ENCODE results near the gene CYP1B1. TPM values are rescaled to one million over a fixed set of nuclear protein-coding genes. Genes with fewer than 3 reads are reported as not detected.
A peak's percentile ranks its signal among the peaks of the same experiment; 100 is the strongest.
"Not testable (repeated sequence)": the region's sequence is repeated elsewhere in the genome, so short reads cannot be mapped to it uniquely, and the experiment has no call there.

Gene CYP1B1
- polyA plus RNA-seq, 1 donor (not counting 4 experiments of a cell fraction or from before 2014, with no cell fraction given), result 1.6 TPM

DNA sequence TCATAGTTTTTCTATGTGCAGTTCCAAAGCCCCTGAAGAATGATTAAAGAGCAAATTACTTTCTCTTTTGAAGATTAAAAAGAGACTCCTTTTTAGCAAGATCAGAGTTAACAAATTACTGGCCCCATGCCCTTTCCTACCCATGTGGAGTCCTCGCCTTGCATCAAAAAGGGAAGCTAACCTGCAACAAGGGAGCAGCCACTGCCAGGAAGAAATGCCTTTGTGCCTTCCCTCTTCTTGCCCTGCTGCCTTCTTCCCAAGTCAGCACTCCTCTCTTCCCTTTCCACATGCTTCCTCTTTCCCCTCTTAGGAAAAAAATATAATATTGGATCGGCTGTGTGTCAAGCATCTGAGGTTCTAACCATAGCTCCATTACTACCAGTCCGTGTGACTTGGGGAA, 37.1 kb upstream of the CYP1B1 start:
- FAIRE-seq (no peak), DNase-seq (ENCODE audit: low read depth, low spot score) (no peak)
- Histone ChIP-seq H3K36me3 (ENCODE audit: control insufficient read depth in 2 of 2, extremely low read depth in 1 of 2, insufficient read depth in 2 of 2, low read length in 2 of 2) (no peaks in the 10 kb centered on the region), H3K27me3 (ENCODE audit: control insufficient read depth, extremely low read depth, insufficient read depth, low read length) (no peaks in the 10 kb centered on the region), H3K9me3 (ENCODE audit: control insufficient read depth, low read depth, low read length) (no peaks in the 10 kb centered on the region), H3K27ac (ENCODE audit: control insufficient read depth, insufficient read depth, low read length) (no peak overlapping the region), H3K4me2 (ENCODE audit: control insufficient read depth, extremely low read depth, insufficient read depth, low read depth, low read length) (no peak overlapping the region), H3K4me3 (ENCODE audit: control insufficient read depth in 2 of 3, extremely low read depth in 1 of 3, insufficient read depth in 2 of 3, low read depth in 1 of 3, low read length in 3 of 3) (no peak overlapping the region), H3K4me1 (ENCODE audit: control insufficient read depth, extremely low read depth, insufficient read depth, low read length) (peaks cover 33% of the 10 kb centered on the region), H4K20me1 (ENCODE audit: control insufficient read depth, extremely low read depth, insufficient read depth, low read length) (no peaks in the 10 kb centered on the region), H2AFZ (ENCODE audit: control insufficient read depth, low read length) (no peak overlapping the region), H3K9me1 (ENCODE audit: control insufficient read depth, extremely low read depth, insufficient read depth, low read length) (no peaks in the 10 kb centered on the region), H3K9ac (ENCODE audit: control insufficient read depth, extremely low read depth, insufficient read depth, low read length) (no peak overlapping the region), H3K79me2 (ENCODE audit: control insufficient read depth, insufficient read depth, low read length) (no peaks in the 10 kb centered on the region)
- no peak for TF ChIP-seq EZH2 (IDR thresholded peaks at IDR 0.05; ENCODE audit: low read length)
- TF ChIP-seq, protein P1, sequence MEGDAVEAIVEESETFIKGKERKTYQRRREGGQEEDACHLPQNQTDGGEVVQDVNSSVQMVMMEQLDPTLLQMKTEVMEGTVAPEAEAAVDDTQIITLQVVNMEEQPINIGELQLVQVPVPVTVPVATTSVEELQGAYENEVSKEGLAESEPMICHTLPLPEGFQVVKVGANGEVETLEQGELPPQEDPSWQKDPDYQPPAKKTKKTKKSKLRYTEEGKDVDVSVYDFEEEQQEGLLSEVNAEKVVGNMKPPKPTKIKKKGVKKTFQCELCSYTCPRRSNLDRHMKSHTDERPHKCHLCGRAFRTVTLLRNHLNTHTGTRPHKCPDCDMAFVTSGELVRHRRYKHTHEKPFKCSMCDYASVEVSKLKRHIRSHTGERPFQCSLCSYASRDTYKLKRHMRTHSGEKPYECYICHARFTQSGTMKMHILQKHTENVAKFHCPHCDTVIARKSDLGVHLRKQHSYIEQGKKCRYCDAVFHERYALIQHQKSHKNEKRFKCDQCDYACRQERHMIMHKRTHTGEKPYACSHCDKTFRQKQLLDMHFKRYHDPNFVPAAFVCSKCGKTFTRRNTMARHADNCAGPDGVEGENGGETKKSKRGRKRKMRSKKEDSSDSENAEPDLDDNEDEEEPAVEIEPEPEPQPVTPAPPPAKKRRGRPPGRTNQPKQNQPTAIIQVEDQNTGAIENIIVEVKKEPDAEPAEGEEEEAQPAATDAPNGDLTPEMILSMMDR (optimal IDR thresholded peaks at IDR 0.05 in 1 of 3, IDR thresholded peaks at IDR 0.05 in 1 of 3, conservative IDR thresholded peaks at IDR 0.05 in 1 of 3; ENCODE audit: extremely low read depth in 1 of 3, insufficient read depth in 2 of 3, low read length in 3 of 3), result no peak
- dilution Hi-C loops (cut with MboI; ENCODE audit: extremely low pct_ligation_motif_present, low sequenced_read_pairs), result no loop called here

DNA sequence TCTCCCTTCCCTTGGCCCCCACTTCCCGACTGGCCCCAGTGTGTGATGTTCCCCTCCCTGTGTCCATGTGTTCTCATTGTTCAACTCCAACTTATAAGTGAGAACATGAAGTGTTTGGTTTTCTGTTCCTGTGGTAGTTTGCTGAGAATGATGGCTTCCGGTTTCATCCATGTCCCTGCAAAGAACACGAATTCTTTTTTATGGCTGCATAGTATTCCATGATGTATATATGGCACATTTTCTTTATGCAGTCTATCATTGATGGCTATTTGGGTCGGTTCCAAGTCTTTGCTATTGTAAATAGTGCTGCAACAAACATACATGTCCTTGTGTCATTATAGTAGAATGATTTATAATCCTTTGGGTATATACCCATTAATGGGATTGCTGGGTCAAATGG, 35.4 kb upstream of the CYP1B1 start:
- H4K20me1 ChIP-seq (ENCODE audit: control insufficient read depth, extremely low read depth, insufficient read depth, low read length); H3K9ac ChIP-seq (ENCODE audit: control insufficient read depth, extremely low read depth, insufficient read depth, low read length); H3K36me3 ChIP-seq (ENCODE audit: control insufficient read depth in 2 of 2, extremely low read depth in 1 of 2, insufficient read depth in 2 of 2, low read length in 2 of 2); H3K79me2 ChIP-seq (ENCODE audit: control insufficient read depth, insufficient read depth, low read length); H3K4me3 ChIP-seq (ENCODE audit: control insufficient read depth in 2 of 3, extremely low read depth in 1 of 3, insufficient read depth in 2 of 3, low read depth in 1 of 3, low read length in 3 of 3); H3K27me3 ChIP-seq (ENCODE audit: control insufficient read depth, extremely low read depth, insufficient read depth, low read length); H3K4me2 ChIP-seq (ENCODE audit: control insufficient read depth, extremely low read depth, insufficient read depth, low read depth, low read length); H2AFZ ChIP-seq (ENCODE audit: control insufficient read depth, low read length); H3K27ac ChIP-seq (ENCODE audit: control insufficient read depth, insufficient read depth, low read length); DNase-seq (ENCODE audit: low read depth, low spot score); FAIRE-seq; dilution Hi-C loops (cut with MboI; ENCODE audit: extremely low pct_ligation_motif_present, low sequenced_read_pairs); H3K9me3 ChIP-seq (ENCODE audit: control insufficient read depth, low read depth, low read length); H3K9me1 ChIP-seq (ENCODE audit: control insufficient read depth, extremely low read depth, insufficient read depth, low read length): not testable (repeated sequence)
- H3K4me1 ChIP-seq (ENCODE audit: control insufficient read depth, extremely low read depth, insufficient read depth, low read length), result peaks cover 33% of the 10 kb centered on the region

DNA sequence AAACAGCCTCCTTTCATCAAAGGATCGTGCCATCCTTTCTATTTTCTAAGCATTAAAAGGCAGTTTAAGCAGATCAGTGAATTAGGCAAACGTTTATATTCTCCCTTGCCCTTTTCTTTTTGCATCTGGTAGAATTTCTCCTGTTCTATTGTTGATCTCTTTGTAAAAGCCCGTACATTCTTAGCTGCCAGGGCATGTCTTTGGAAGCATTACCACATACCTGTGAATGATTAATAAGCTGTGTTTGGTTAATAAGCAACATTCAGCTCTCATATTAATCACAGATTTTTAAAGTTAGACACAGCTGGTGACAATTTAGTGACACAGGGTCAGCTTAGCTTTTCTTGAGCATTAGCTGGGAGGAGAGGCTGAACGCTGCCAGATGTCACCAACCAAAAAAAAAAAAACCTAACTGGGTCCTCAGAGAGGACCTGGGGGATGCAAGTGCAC, 33.8 kb upstream of the CYP1B1 start:
- peak overlapping the region in 2 of 3 experiments; percentile 57 to 58 for H3K4me3 ChIP-seq (ENCODE audit: control insufficient read depth in 2 of 3, extremely low read depth in 1 of 3, insufficient read depth in 2 of 3, low read depth in 1 of 3, low read length in 3 of 3)
- DNase-seq (ENCODE audit: low read depth, low spot score) (peak; percentile 60), FAIRE-seq (peak; percentile 79)

More for the DNA sequence above, 33.8 kb upstream of the CYP1B1 start:
- TF ChIP-seq, protein P1 (optimal IDR thresholded peaks at IDR 0.05 in 1 of 3, IDR thresholded peaks at IDR 0.05 in 1 of 3, conservative IDR thresholded peaks at IDR 0.05 in 1 of 3; ENCODE audit: extremely low read depth in 1 of 3, insufficient read depth in 2 of 3, low read length in 3 of 3), result no peak
- no peak for TF ChIP-seq EZH2 (IDR thresholded peaks at IDR 0.05; ENCODE audit: low read length)
- no peaks in the 10 kb centered on the region for H3K9me3 ChIP-seq (ENCODE audit: control insufficient read depth, low read depth, low read length)
- peak overlapping the region; percentile 95 for H2AFZ ChIP-seq (ENCODE audit: control insufficient read depth, low read length)
- H4K20me1 ChIP-seq (ENCODE audit: control insufficient read depth, extremely low read depth, insufficient read depth, low read length), result no peaks in the 10 kb centered on the region
- H3K79me2 ChIP-seq (ENCODE audit: control insufficient read depth, insufficient read depth, low read length), result no peaks in the 10 kb centered on the region
- H3K27me3 ChIP-seq (ENCODE audit: control insufficient read depth, extremely low read depth, insufficient read depth, low read length), result no peaks in the 10 kb centered on the region
- peak overlapping the region; percentile 96 for H3K4me2 ChIP-seq (ENCODE audit: control insufficient read depth, extremely low read depth, insufficient read depth, low read depth, low read length)
- H3K4me1 ChIP-seq (ENCODE audit: control insufficient read depth, extremely low read depth, insufficient read depth, low read length), result peaks cover 31% of the 10 kb centered on the region
- peak overlapping the region; percentile 65 for H3K9ac ChIP-seq (ENCODE audit: control insufficient read depth, extremely low read depth, insufficient read depth, low read length)
- H3K36me3 ChIP-seq (ENCODE audit: control insufficient read depth in 2 of 2, extremely low read depth in 1 of 2, insufficient read depth in 2 of 2, low read length in 2 of 2), result no peaks in the 10 kb centered on the region
- H3K9me1 ChIP-seq (ENCODE audit: control insufficient read depth, extremely low read depth, insufficient read depth, low read length), result no peaks in the 10 kb centered on the region
- dilution Hi-C loops (cut with MboI; ENCODE audit: extremely low pct_ligation_motif_present, low sequenced_read_pairs), result no loop called here
- H3K27ac ChIP-seq (ENCODE audit: control insufficient read depth, insufficient read depth, low read length), result peak overlapping the region; percentile 84
